ENCODE measurements around the gene SGPP1. TPM values are rescaled to one million over a fixed set of nuclear protein-coding genes. Genes with fewer than 3 reads are reported as not detected.

SGPP1 gene
- total and polyA plus RNA-seq, 2 of the 8 experiments (the other 6 are each of a cell fraction or from before 2014, with no cell fraction given) = 5.7 to 8.1 TPM

DNA sequence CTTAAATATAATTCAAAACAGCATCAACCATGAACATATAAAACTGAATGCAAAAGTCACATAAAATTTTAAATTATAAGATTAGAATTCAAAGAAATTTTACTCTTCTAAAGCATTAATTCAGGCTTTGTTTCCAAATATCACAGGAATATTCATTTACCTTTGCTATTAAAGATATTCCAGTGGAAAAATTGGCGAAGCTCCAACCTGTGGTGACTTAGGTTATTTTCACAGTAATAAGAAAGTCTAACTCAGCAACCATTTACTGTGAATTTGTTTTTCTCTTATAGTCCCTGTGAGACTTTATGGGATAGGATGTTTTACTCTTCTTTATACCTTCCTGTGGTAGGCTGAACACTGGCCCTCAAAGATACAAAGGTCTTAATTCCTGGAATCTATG lies 89.4 kb downstream of the SGPP1 start:
- no peak overlapping the region for H4K5ac ChIP-seq (ENCODE audit: insufficient read length, low read depth, low read length)
- DNase-seq (ENCODE audit: low read depth in 1 of 2, low spot score in 2 of 2) = no peak
- H3K4ac ChIP-seq (replicated peaks; ENCODE audit: insufficient read length, low read depth, low read length) = no peak overlapping the region
- peaks cover 15 to 67% of the 10 kb centered on the region in 2 experiments for H3K79me2 ChIP-seq (ENCODE audit: control insufficient read depth in 1 of 2, insufficient read depth in 2 of 2, low read length in 2 of 2)
- no peak overlapping the region for H3K56ac ChIP-seq (replicated peaks; ENCODE audit: insufficient read length, low read depth, low read length)
- H4K91ac ChIP-seq (replicated peaks; ENCODE audit: insufficient read length, low read length) = no peak overlapping the region
- no peak overlapping the region for H3K14ac ChIP-seq (ENCODE audit: insufficient read length)
- H3K27ac ChIP-seq (ENCODE audit: low read depth, low read length) = no peak overlapping the region
- ChIA-PET POLR2A (ENCODE audit: partially characterized antibody) (interaction anchor here (1.6 kb wide), 1 partner anchor 24 kb away, joined by 4 read pairs; no protein-coding TSS in a partner anchor), CTCF (ENCODE audit: partially characterized antibody) (interaction anchor here (0.9 kb wide), 1 partner anchor 26 kb away, joined by 3 read pairs; no protein-coding TSS in a partner anchor)
- H4K8ac ChIP-seq (ENCODE audit: extremely low read depth, insufficient read depth, low read length) = no peak overlapping the region
- no peaks in the 10 kb centered on the region; the same call in 1 of the 2 replicates for H3K23me2 ChIP-seq (ENCODE audit: low read depth, low read length)
- H4K20me1 ChIP-seq (replicated peaks in 1 of 2; ENCODE audit: control insufficient read depth in 1 of 2, insufficient read depth in 2 of 2, low read length in 2 of 2) = no peaks in the 10 kb centered on the region
- no peak overlapping the region for H2AFZ ChIP-seq (ENCODE audit: low read length)
- no peak overlapping the region for H3K23ac ChIP-seq (ENCODE audit: insufficient read length)
- H2BK5ac ChIP-seq (ENCODE audit: low read depth, low read length) = no peak overlapping the region
- no peaks in the 10 kb centered on the region; a peak in 1 of 4 replicates for H3K9me3 ChIP-seq (ENCODE audit: insufficient read depth in 2 of 2, low read depth in 1 of 2, low read length in 1 of 2)
- no peak overlapping the region for H2AK5ac ChIP-seq (ENCODE audit: low read depth, low read length)
- H3K18ac ChIP-seq (ENCODE audit: extremely low read depth, low read length) = no peak overlapping the region
- no peak overlapping the region for H3K9ac ChIP-seq (replicated peaks in 1 of 4; ENCODE audit: extremely low read depth in 1 of 4, low read depth in 3 of 4, low read length in 3 of 4)
- no peak overlapping the region for H2BK12ac ChIP-seq (ENCODE audit: low read depth, low read length)
- H3K4me1 ChIP-seq (replicated peaks in 1 of 4; ENCODE audit: control insufficient read depth in 3 of 4, insufficient read depth in 4 of 4, low read length in 3 of 4) = no peaks in the 10 kb centered on the region; a peak in 1 of 7 replicates
- peaks cover 0 to 3% (median 0%) of the 10 kb centered on the region in 4 experiments; a peak in 1 of 8 replicates for H3K36me3 ChIP-seq (ENCODE audit: control insufficient read depth in 2 of 4, insufficient read depth in 4 of 4, low read length in 3 of 4)
- no peak for FAIRE-seq
- H2BK120ac ChIP-seq (replicated peaks; ENCODE audit: low read depth, low read length) = no peak overlapping the region
- H2BK20ac ChIP-seq (ENCODE audit: low read length) = no peak overlapping the region
- H3K79me1 ChIP-seq (ENCODE audit: low read depth, low read length) = 0 out of 2 replicates have a peak, but pooled peaks cover 2% of the 10 kb centered on the region
- H3K27me3 ChIP-seq (replicated peaks in 1 of 4; ENCODE audit: control insufficient read depth in 3 of 4, extremely low read depth in 1 of 4, insufficient read depth in 3 of 4, low read length in 3 of 4) = no peaks in the 10 kb centered on the region
- H2BK15ac ChIP-seq (ENCODE audit: low read length) = no peak overlapping the region
- no peak overlapping the region for H3K4me3 ChIP-seq (ENCODE audit: extremely low read depth in 1 of 4, insufficient read depth in 2 of 4, low read depth in 3 of 4, low read length in 4 of 4)
- H3K4me2 ChIP-seq (ENCODE audit: insufficient read depth in 1 of 2, low read depth in 2 of 2, low read length in 2 of 2) = no peak overlapping the region
- 90% methylated on average over 1 of the region's 1 CpG; no CpG with 5 or more reads in 1 of the 2 experiments for WGBS, 2 experiments (ENCODE audit: extremely low coverage in 1 of 2, insufficient coverage in 1 of 2, insufficient read length in 1 of 2, insufficient replicate concordance in 2 of 2, low coverage in 1 of 2, low lambda C conversion rate in 2 of 2, missing lambda C conversion rate in 1 of 2)
- no peak for TF ChIP-seq GABPA (IDR thresholded peaks at IDR 0.05; ENCODE audit: borderline replicate concordance, insufficient read depth, low read length)
- no peak for TF ChIP-seq CHD2 (IDR thresholded peaks at IDR 0.05; ENCODE audit: low read length)
- TF ChIP-seq POU5F1 (IDR thresholded peaks at IDR 0.05; ENCODE audit: low read depth, low read length) = no peak
- TF ChIP-seq SIN3A (conservative IDR thresholded peaks at IDR 0.05 in 1 of 2, IDR thresholded peaks at IDR 0.05 in 1 of 2; ENCODE audit: low read depth in 1 of 2, low read length in 2 of 2) = no peak
- no peak for TF ChIP-seq RAD21 (IDR thresholded peaks at IDR 0.05 in 1 of 2, conservative IDR thresholded peaks at IDR 0.05 in 1 of 2; ENCODE audit: low read depth in 2 of 2, low read length in 2 of 2)
- TF ChIP-seq RFX5 (IDR thresholded peaks at IDR 0.05; ENCODE audit: borderline replicate concordance, low read depth, low read length) = no peak
- no peak for TF ChIP-seq CBX5 (IDR thresholded peaks at IDR 0.05; ENCODE audit: low read depth, low read length)
- TF ChIP-seq JUN (IDR thresholded peaks at IDR 0.05; ENCODE audit: low read depth, low read length) = no peak
- TF ChIP-seq JUND (IDR thresholded peaks at IDR 0.05; ENCODE audit: low read length) = no peak
- TF ChIP-seq SP4 (IDR thresholded peaks at IDR 0.05; ENCODE audit: low read length) = no peak
- TF ChIP-seq USF2 (IDR thresholded peaks at IDR 0.05; ENCODE audit: low read length) = no peak
- no peak for TF ChIP-seq SP1 (IDR thresholded peaks at IDR 0.05; ENCODE audit: low read depth, low read length)
- TF ChIP-seq POLR2A (IDR thresholded peaks at IDR 0.05; ENCODE audit: control extremely low read depth in 1 of 2, low read depth in 2 of 2, low read length in 2 of 2) = no peak
- no peak for TF ChIP-seq PHF8 (conservative IDR thresholded peaks at IDR 0.05; ENCODE audit: low read depth, low read length)
